SK-N-SH (cell line): ENCODE measurements around the gene MVD. TPM values are rescaled to one million over a fixed set of nuclear protein-coding genes. Genes with fewer than 3 reads are reported as not detected.

Experiments
- CTCF ChIA-PET: fragments of 300-600, 350-600 bp; formaldehyde crosslinking; extraction: SDS; loops from one replicate; lab custom pipeline; 2021; lab: Yijun Ruan, JAX
- POLR2A ChIA-PET: fragments of 350-600 bp; sonication (Branson Sonifier 250); formaldehyde crosslinking; extraction: SDS; loops from one replicate; lab custom pipeline; 2020; ENCODE audit warnings: antibody characterized with exemption, inconsistent platforms; lab: Yijun Ruan, JAX
- DNase-seq: peaks from one replicate; pipeline ENCODE4 v3.0.0; 2012
- H2AFZ ChIP-seq: fragments of 200-600 bp; sonication (generic); 2 replicates; pipeline ENCODE4 v1.8.1; 2016; ENCODE audit warnings: antibody characterized with exemption, mild to moderate bottlenecking, low read depth
- H3F3A ChIP-seq: fragments of 200-600 bp; sonication (generic); replicated peaks from 2 replicates; pipeline ENCODE3; 2016; ENCODE audit warnings: antibody characterized with exemption, mild to moderate bottlenecking; ENCODE audit not compliant: insufficient read depth
- H3K27ac ChIP-seq, 2 experiments: fragments of 200-500 bp in 1 of 2; fragments of 200-600 bp in 1 of 2; sonication (Bioruptor generic) in 1 of 2; sonication (generic), shearing (Covaris generic) in 1 of 2; 2 replicates each; pipeline versions ENCODE4 v1.5.1 to v1.6.1; 2014 to 2016; ENCODE audit warnings: low read depth in 2 of 2, inconsistent platforms in 1 of 2, low read length in 1 of 2, mild to moderate bottlenecking in 1 of 2, mixed read lengths in 1 of 2
- H3K27me3 ChIP-seq: fragments of 200-600 bp; sonication (generic), shearing (Covaris generic); 2 replicates; pipeline ENCODE4 v1.6.1; 2016; ENCODE audit warnings: mixed run types; ENCODE audit not compliant: insufficient read depth
- H3K36me3 ChIP-seq, 2 experiments: fragments of 200-500 bp in 1 of 2; fragments of 200-600 bp in 1 of 2; sonication (Bioruptor generic) in 1 of 2; sonication (generic) in 1 of 2; replicated peaks in 1 of 2; 2 replicates each; pipeline versions ENCODE3 to v1.5.1; 2014 to 2016; ENCODE audit warnings: low read length in 1 of 2, mild to moderate bottlenecking in 1 of 2; ENCODE audit not compliant: insufficient read depth in 2 of 2, control insufficient read depth in 1 of 2
- H3K4me1 ChIP-seq, 2 experiments: fragments of 200-500 bp in 1 of 2; fragments of 200-600 bp in 1 of 2; sonication (Bioruptor generic) in 1 of 2; sonication (generic), shearing (Covaris generic) in 1 of 2; 2 replicates each; pipeline versions ENCODE4 v1.5.1 to v1.6.1; 2014 to 2016; ENCODE audit warnings: low read depth in 1 of 2, low read length in 1 of 2, mixed run types in 1 of 2; ENCODE audit not compliant: insufficient read depth in 2 of 2, control insufficient read depth in 1 of 2
- H3K4me2 ChIP-seq: fragments of 200-600 bp; sonication (generic), shearing (Covaris generic); 2 replicates; pipeline ENCODE4 v1.6.1; 2017; ENCODE audit warnings: mixed run types
- H3K4me3 ChIP-seq, 2 experiments: fragments of 200-500 bp in 1 of 2; fragments of 200-600 bp in 1 of 2; sonication (Bioruptor generic) in 1 of 2; sonication (generic), shearing (Covaris generic) in 1 of 2; 2 replicates each; pipeline versions ENCODE4 v1.5.1 to v1.8.1; 2014 to 2016; ENCODE audit warnings: low read depth in 2 of 2, inconsistent platforms in 1 of 2, low read length in 1 of 2, mild to moderate bottlenecking in 1 of 2, mixed read lengths in 1 of 2, moderate library complexity in 1 of 2
- H3K79me2 ChIP-seq: fragments of 200-600 bp; sonication (generic); 2 replicates; pipeline ENCODE4 v1.8.1; 2017; ENCODE audit warnings: mild to moderate bottlenecking; ENCODE audit not compliant: insufficient read depth
- H3K9ac ChIP-seq: fragments of 200-600 bp; sonication (generic); 2 replicates; pipeline ENCODE4 v1.6.1; 2017; ENCODE audit warnings: mixed run types
- H3K9me2 ChIP-seq: fragments of 200-600 bp; sonication (generic); 2 replicates; pipeline ENCODE4 v1.6.1; 2017; ENCODE audit warnings: mixed run types
- H3K9me3 ChIP-seq: fragments of 200-600 bp; sonication (generic); 2 replicates; pipeline ENCODE4 v1.6.1; 2017; ENCODE audit warnings: mixed run types, mild to moderate bottlenecking, moderate library complexity
- H4K20me1 ChIP-seq: fragments of 200-600 bp; sonication (generic); 2 replicates; pipeline ENCODE4 v1.6.1; 2017; ENCODE audit warnings: mild to moderate bottlenecking, mixed run types; ENCODE audit not compliant: insufficient read depth
- ELF1 ChIP-seq: IDR thresholded peaks from 2 replicates; pipeline ENCODE4 v1.4.0; 2012
- EP300 ChIP-seq, 2 experiments: IDR thresholded peaks; 2 replicates each; pipeline versions ENCODE4 v1.4.0 to v1.6.1; 2012; ENCODE audit warnings: borderline replicate concordance in 1 of 2, low read depth in 1 of 2, low read length in 1 of 2
- MXI1 ChIP-seq: IDR thresholded peaks from 2 replicates; pipeline ENCODE4 v1.6.1; 2012; ENCODE audit warnings: mild to moderate bottlenecking, low read depth, low read length, improper control_type of control experiment
- NFIC ChIP-seq: IDR thresholded peaks from 2 replicates; pipeline ENCODE4 v1.4.0; 2012; ENCODE audit warnings: borderline replicate concordance
- PBX3 ChIP-seq: IDR thresholded peaks from 2 replicates; pipeline ENCODE4; 2012
- RXRA ChIP-seq: IDR thresholded peaks from 2 replicates; pipeline ENCODE4 v1.4.0; 2012; ENCODE audit warnings: low read depth, mild to moderate bottlenecking, borderline replicate concordance
- SIN3A ChIP-seq: IDR thresholded peaks from 2 replicates; pipeline ENCODE4 v1.6.1; 2012; ENCODE audit warnings: low read depth, mild to moderate bottlenecking, low read length, moderate library complexity, borderline replicate concordance
- YY1 ChIP-seq: IDR thresholded peaks from 2 replicates; pipeline ENCODE4 v1.4.0; 2012; ENCODE audit warnings: low read depth, mild to moderate bottlenecking
- WGBS: methylation state at CpG from one replicate; pipeline ENCODE4 v1.1.6; 2017; ENCODE audit warnings: low lambda C conversion rate; 5-methylcytosine and 5-hydroxymethylcytosine counted together
- polyA plus RNA-seq, 3 experiments: library from polyadenylated mRNA; depleted of rRNA; stranded (reverse); fragments of >200 nt; gene quantifications; 2 replicates each; pipeline ENCODE4 v1.2.3, GENCODE V29; 2012
- TF ChIP-seq, protein P1 (sequence below): IDR thresholded peaks from 2 replicates; pipeline ENCODE4 v1.6.1; 2012; ENCODE audit warnings: mild to moderate bottlenecking, low read depth, low read length, moderate library complexity
- TF ChIP-seq, protein P2 (sequence below): IDR thresholded peaks from 2 replicates; pipeline ENCODE4 v1.4.0; 2012; ENCODE audit warnings: low read depth

Gene MVD
- polyA plus RNA-seq, 1 of the 3 experiments (the other 2 are of a cell fraction), result 15.7 TPM

- Histone ChIP-seq H4K20me1 (peaks cover 13% of the 10 kb centered on the region), H3K4me2 (no peak overlapping the region), H3K4me3 (no peak overlapping the region), H3K9ac (no peak overlapping the region), H3F3A (no peaks in the 10 kb centered on the region), H3K27ac (no peak overlapping the region), H3K36me3 (peaks cover 0 to 32% of the 10 kb centered on the region in 2 experiments), H2AFZ (no peak overlapping the region), H3K4me1 (no peaks in the 10 kb centered on the region), H3K9me2 (no peaks in the 10 kb centered on the region), H3K79me2 (peaks cover 20% of the 10 kb centered on the region; the same call in 1 of the 2 replicates), H3K27me3 (no peaks in the 10 kb centered on the region), H3K9me3 (no peaks in the 10 kb centered on the region)
- no peak for TF ChIP-seq NFIC
- TF ChIP-seq ELF1, result no peak
- TF ChIP-seq, protein P1, sequence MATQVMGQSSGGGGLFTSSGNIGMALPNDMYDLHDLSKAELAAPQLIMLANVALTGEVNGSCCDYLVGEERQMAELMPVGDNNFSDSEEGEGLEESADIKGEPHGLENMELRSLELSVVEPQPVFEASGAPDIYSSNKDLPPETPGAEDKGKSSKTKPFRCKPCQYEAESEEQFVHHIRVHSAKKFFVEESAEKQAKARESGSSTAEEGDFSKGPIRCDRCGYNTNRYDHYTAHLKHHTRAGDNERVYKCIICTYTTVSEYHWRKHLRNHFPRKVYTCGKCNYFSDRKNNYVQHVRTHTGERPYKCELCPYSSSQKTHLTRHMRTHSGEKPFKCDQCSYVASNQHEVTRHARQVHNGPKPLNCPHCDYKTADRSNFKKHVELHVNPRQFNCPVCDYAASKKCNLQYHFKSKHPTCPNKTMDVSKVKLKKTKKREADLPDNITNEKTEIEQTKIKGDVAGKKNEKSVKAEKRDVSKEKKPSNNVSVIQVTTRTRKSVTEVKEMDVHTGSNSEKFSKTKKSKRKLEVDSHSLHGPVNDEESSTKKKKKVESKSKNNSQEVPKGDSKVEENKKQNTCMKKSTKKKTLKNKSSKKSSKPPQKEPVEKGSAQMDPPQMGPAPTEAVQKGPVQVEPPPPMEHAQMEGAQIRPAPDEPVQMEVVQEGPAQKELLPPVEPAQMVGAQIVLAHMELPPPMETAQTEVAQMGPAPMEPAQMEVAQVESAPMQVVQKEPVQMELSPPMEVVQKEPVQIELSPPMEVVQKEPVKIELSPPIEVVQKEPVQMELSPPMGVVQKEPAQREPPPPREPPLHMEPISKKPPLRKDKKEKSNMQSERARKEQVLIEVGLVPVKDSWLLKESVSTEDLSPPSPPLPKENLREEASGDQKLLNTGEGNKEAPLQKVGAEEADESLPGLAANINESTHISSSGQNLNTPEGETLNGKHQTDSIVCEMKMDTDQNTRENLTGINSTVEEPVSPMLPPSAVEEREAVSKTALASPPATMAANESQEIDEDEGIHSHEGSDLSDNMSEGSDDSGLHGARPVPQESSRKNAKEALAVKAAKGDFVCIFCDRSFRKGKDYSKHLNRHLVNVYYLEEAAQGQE, result no peak
- no peak for TF ChIP-seq MXI1
- TF ChIP-seq EP300 (IDR thresholded peaks at IDR 0.05; ENCODE audit: borderline replicate concordance in 1 of 2, low read depth in 1 of 2, low read length in 1 of 2), result no peak
- no peak for TF ChIP-seq PBX3
- TF ChIP-seq, protein P2, sequence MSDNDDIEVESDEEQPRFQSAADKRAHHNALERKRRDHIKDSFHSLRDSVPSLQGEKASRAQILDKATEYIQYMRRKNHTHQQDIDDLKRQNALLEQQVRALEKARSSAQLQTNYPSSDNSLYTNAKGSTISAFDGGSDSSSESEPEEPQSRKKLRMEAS, result no peak
- no peak for TF ChIP-seq RXRA
- TF ChIP-seq SIN3A, result no peak
- TF ChIP-seq YY1, result no peak
- ChIA-PET CTCF (interaction anchor here (1.5 to 1.6 kb wide), 3 partner anchors 8 to 118 kb away, joined by 3 to 7 read pairs (median 4); no protein-coding TSS in a partner anchor), POLR2A (interaction anchor here (0.6 kb wide), 1 partner anchor 634 kb away, joined by 3 read pairs; no protein-coding TSS in a partner anchor)
- 91% methylated on average over 19 of the region's 19 CpGs for WGBS
- DNase-seq, result no peak
These were observed 43.8 kb downstream of the MVD start for GRCh38 chr16:88618956-88619667.
